ENCODE data around the gene STON2. TPM values are rescaled to one million over a fixed set of nuclear protein-coding genes. Genes with fewer than 3 reads are reported as not detected.

Gene STON2
- total RNA-seq, 1 experiment from 2014 or later: 28.2 TPM

DNA sequence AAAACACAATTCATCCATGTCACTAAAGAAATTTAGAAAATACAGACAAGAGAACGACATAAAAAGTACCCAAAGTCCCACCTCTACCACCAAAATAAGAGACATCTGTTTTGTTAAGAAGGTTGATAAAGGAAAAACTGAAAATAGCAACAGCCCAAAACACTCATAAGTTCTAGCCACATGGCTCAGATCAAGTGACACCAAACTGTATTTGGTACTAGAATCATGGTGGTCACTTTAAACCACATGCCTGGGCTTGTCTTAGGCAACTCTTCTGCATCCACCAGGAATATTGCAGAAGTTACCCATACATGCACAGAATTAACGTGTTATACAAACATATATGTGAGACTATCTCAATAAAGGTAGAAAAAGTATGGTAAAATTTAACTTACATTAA lies 101.2 kb downstream of the STON2 start:
- DNase-seq: no peak
- no peaks in the 10 kb centered on the region for H3K27me3 Mint-ChIP-seq (ENCODE audit: unreplicated experiment)
- intact Hi-C loops (cut with micrococcal nuclease; ENCODE audit: unreplicated experiment): no loop called here
- peaks cover 29% of the 10 kb centered on the region for H3K4me1 Mint-ChIP-seq (ENCODE audit: low read depth, unreplicated experiment)
- no peak overlapping the region for H3K27ac Mint-ChIP-seq (ENCODE audit: unreplicated experiment)
- peaks cover 9% of the 10 kb centered on the region for H3K36me3 Mint-ChIP-seq (ENCODE audit: insufficient read depth, unreplicated experiment)
- H3K4me3 Mint-ChIP-seq (ENCODE audit: low read depth, unreplicated experiment): no peak overlapping the region
- TF ChIP-seq, protein P1, sequence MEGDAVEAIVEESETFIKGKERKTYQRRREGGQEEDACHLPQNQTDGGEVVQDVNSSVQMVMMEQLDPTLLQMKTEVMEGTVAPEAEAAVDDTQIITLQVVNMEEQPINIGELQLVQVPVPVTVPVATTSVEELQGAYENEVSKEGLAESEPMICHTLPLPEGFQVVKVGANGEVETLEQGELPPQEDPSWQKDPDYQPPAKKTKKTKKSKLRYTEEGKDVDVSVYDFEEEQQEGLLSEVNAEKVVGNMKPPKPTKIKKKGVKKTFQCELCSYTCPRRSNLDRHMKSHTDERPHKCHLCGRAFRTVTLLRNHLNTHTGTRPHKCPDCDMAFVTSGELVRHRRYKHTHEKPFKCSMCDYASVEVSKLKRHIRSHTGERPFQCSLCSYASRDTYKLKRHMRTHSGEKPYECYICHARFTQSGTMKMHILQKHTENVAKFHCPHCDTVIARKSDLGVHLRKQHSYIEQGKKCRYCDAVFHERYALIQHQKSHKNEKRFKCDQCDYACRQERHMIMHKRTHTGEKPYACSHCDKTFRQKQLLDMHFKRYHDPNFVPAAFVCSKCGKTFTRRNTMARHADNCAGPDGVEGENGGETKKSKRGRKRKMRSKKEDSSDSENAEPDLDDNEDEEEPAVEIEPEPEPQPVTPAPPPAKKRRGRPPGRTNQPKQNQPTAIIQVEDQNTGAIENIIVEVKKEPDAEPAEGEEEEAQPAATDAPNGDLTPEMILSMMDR (IDR thresholded peaks at IDR 0.05; ENCODE audit: unreplicated experiment): no peak
- CTCF ChIA-PET: no interaction called here
- no TSS peak for BruUV-seq (replicated peaks)
- H3K9me3 Mint-ChIP-seq (ENCODE audit: low read depth, unreplicated experiment): no peaks in the 10 kb centered on the region

DNA sequence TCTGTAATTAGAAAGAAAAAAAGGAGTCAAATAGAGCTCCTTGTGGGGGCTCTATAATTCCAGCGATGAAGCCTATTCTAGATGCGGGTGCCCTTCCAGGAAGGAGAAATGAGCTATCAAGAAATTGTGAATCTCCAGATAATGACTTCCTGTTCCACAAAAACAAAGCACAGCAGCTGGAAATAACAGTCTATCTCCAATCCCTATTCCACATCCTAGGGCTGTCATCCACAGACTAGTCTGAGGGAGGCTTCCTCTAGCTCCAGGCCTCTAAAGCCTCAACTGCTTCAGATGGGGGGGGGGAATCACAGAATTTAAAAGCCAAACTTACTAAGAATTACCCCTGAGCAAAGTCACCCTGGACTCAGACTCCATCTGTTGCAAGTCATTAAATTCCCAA lies 102.0 kb downstream of the STON2 start:
- CTCF ChIA-PET: interaction anchor here (0.6 to 0.7 kb wide), 2 partner anchors 42 to 119 kb away, joined by 3 read pairs; no protein-coding TSS in a partner anchor
- peaks cover 21% of the 10 kb centered on the region for H3K4me1 Mint-ChIP-seq (ENCODE audit: low read depth, unreplicated experiment)
- H3K9me3 Mint-ChIP-seq (ENCODE audit: low read depth, unreplicated experiment): peaks cover 2% of the 10 kb centered on the region
- BruUV-seq (replicated peaks): no TSS peak
- TF ChIP-seq, protein P1 (IDR thresholded peaks at IDR 0.05; ENCODE audit: unreplicated experiment): no peak
- no peaks in the 10 kb centered on the region for H3K27me3 Mint-ChIP-seq (ENCODE audit: unreplicated experiment)
- H3K27ac Mint-ChIP-seq (ENCODE audit: unreplicated experiment): no peak overlapping the region
- no peak overlapping the region for H3K4me3 Mint-ChIP-seq (ENCODE audit: low read depth, unreplicated experiment)
- intact Hi-C loops (cut with micrococcal nuclease; ENCODE audit: unreplicated experiment): no loop called here
- no peak for DNase-seq
- peaks cover under 1% of the 10 kb centered on the region for H3K36me3 Mint-ChIP-seq (ENCODE audit: insufficient read depth, unreplicated experiment)

DNA sequence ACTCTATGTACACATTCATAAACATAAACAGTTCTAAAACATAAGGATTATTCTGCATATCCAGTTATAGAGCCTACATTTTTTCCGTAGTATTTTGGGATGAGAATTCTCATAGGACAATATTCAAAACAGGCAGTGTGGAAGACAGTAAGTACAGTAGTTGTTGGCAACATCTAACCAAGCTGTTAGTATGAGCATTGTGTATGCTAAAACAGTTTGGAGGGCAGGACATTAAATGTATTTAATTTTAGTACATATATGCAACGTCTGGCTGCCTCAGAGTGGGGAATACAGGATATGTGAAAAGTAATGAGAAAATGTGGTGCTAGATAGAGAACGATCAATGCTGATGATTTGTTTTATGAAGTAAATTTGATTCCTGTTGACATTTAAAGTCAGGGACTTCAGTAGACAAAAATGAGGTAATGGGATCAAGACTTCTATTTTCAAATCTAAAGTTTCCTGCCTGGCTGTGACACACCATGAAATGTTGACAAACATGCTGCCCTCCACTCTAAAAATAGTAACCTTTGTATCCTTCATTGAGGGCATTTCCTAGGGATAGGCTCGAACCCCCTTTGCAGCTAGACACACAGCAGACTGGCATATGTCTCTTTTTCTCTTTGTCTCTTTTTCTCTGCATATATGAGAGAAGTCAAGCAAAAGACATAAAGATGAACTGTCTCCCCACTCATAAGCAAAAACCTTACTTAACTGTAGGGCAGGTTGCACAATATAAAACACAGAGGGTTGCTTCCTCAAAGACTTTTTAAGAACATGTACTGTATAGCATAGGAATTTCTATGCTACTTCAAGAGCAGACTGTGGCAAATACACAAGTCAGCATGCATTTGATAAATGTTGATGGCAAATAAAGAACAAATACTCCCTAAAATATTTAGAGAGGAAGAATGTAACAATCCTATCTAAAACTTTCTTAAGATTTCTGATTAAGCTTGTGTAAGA lies 103.9 kb downstream of the STON2 start:
- DNase-seq: no peak
- no TSS peak for BruUV-seq (replicated peaks)
- CTCF ChIA-PET: no interaction called here
- no peaks in the 10 kb centered on the region for H3K27me3 Mint-ChIP-seq (ENCODE audit: unreplicated experiment)
- H3K4me1 Mint-ChIP-seq (ENCODE audit: low read depth, unreplicated experiment): peaks cover 3% of the 10 kb centered on the region
- peaks cover 2% of the 10 kb centered on the region for H3K9me3 Mint-ChIP-seq (ENCODE audit: low read depth, unreplicated experiment)
- H3K27ac Mint-ChIP-seq (ENCODE audit: unreplicated experiment): no peak overlapping the region
- H3K36me3 Mint-ChIP-seq (ENCODE audit: insufficient read depth, unreplicated experiment): no peaks in the 10 kb centered on the region
- H3K4me3 Mint-ChIP-seq (ENCODE audit: low read depth, unreplicated experiment): no peak overlapping the region
- intact Hi-C loops (cut with micrococcal nuclease; ENCODE audit: unreplicated experiment): no loop called here
- TF ChIP-seq, protein P1 (IDR thresholded peaks at IDR 0.05; ENCODE audit: unreplicated experiment): no peak

DNA sequence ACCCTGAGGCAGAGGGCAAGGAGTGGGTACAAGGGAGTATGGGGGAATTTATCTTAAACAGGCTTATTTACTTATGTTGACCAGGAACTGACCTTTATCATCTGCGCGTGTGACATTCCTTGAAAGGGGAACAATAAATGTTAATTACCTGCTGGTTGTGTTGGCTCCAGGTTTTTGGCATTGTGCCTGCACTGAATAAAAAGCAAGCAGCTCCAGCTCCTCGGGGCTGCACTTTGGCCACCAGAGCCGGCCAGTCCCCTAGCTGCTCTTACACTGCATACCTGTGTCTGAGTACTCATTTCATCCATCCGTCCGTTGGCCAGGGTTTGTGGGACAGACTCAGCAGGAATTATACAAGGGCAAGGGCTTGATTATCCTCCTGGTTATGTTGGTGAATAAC lies 110.6 kb downstream of the STON2 start:
- H3K4me1 Mint-ChIP-seq (ENCODE audit: low read depth, unreplicated experiment): peaks cover 8% of the 10 kb centered on the region
- TF ChIP-seq, protein P1 (IDR thresholded peaks at IDR 0.05; ENCODE audit: unreplicated experiment): no peak
- no peak overlapping the region for H3K4me3 Mint-ChIP-seq (ENCODE audit: low read depth, unreplicated experiment)
- H3K27me3 Mint-ChIP-seq (ENCODE audit: unreplicated experiment): no peaks in the 10 kb centered on the region
- no peak for DNase-seq
- peaks cover 2% of the 10 kb centered on the region for H3K9me3 Mint-ChIP-seq (ENCODE audit: low read depth, unreplicated experiment)
- no TSS peak for BruUV-seq (replicated peaks)
- H3K36me3 Mint-ChIP-seq (ENCODE audit: insufficient read depth, unreplicated experiment): no peaks in the 10 kb centered on the region
- intact Hi-C loops (cut with micrococcal nuclease; ENCODE audit: unreplicated experiment): no loop called here
- CTCF ChIA-PET: no interaction called here
- H3K27ac Mint-ChIP-seq (ENCODE audit: unreplicated experiment): no peak overlapping the region

Measured in Calu3 (cell line).